Measurements from ENCODE around the gene MOB3B.

Gene MOB3B

GRCh38 chr9:27344776-27345175 lies 184.8 kb downstream of the MOB3B start:
- in situ Hi-C loops (cut with HindIII; ENCODE audit: low sequenced_read_pairs) = no loop called here

GRCh38 chr9:27341545-27342294 lies 187.9 kb downstream of the MOB3B start:
- in situ Hi-C loops (cut with HindIII; ENCODE audit: low sequenced_read_pairs) = no loop called here

- in situ Hi-C loops (cut with HindIII; ENCODE audit: low sequenced_read_pairs) = no loop called here
Measured at GRCh38 chr9:27340961-27341511, 188.6 kb downstream of the MOB3B start.

- in situ Hi-C loops (cut with HindIII; ENCODE audit: low sequenced_read_pairs) = no loop called here
Measured at GRCh38 chr9:27340285-27340674, 189.3 kb downstream of the MOB3B start.

GRCh38 chr9:27339661-27340284 lies 189.8 kb downstream of the MOB3B start:
- in situ Hi-C loops (cut with HindIII; ENCODE audit: low sequenced_read_pairs) = loop anchor here (10.0 kb wide), 1 partner anchor 175 kb away; no protein-coding TSS in a partner anchor

- in situ Hi-C loops (cut with HindIII; ENCODE audit: low sequenced_read_pairs) = loop anchor here (10.0 kb wide), 1 partner anchor 176 kb away; no protein-coding TSS in a partner anchor
Measured at GRCh38 chr9:27338527-27338903, 191.1 kb downstream of the MOB3B start.

GRCh38 chr9:27337833-27338526 lies 191.6 kb downstream of the MOB3B start:
- in situ Hi-C loops (cut with HindIII; ENCODE audit: low sequenced_read_pairs) = loop anchor here (10.0 kb wide), 1 partner anchor 177 kb away; no protein-coding TSS in a partner anchor

- in situ Hi-C loops (cut with HindIII; ENCODE audit: low sequenced_read_pairs) = loop anchor here (10.0 kb wide), 1 partner anchor 178 kb away; no protein-coding TSS in a partner anchor
Measured at GRCh38 chr9:27337236-27337635, 192.4 kb downstream of the MOB3B start.

GRCh38 chr9:27336829-27337228 lies 192.8 kb downstream of the MOB3B start:
- in situ Hi-C loops (cut with HindIII; ENCODE audit: low sequenced_read_pairs) = loop anchor here (10.0 kb wide), 1 partner anchor 178 kb away; no protein-coding TSS in a partner anchor

- in situ Hi-C loops (cut with HindIII; ENCODE audit: low sequenced_read_pairs) = loop anchor here (10.0 kb wide), 1 partner anchor 179 kb away; no protein-coding TSS in a partner anchor
Measured at GRCh38 chr9:27336126-27336525, 193.5 kb downstream of the MOB3B start.

- in situ Hi-C loops (cut with HindIII; ENCODE audit: low sequenced_read_pairs) = loop anchor here (10.0 kb wide), 1 partner anchor 180 kb away; no protein-coding TSS in a partner anchor
Measured at GRCh38 chr9:27335075-27335474, 194.5 kb downstream of the MOB3B start.

GRCh38 chr9:27333241-27334052 lies 196.2 kb downstream of the MOB3B start:
- in situ Hi-C loops (cut with HindIII; ENCODE audit: low sequenced_read_pairs) = loop anchor here (10.0 kb wide), 1 partner anchor 181 kb away; no protein-coding TSS in a partner anchor

- in situ Hi-C loops (cut with HindIII; ENCODE audit: low sequenced_read_pairs) = loop anchor here (10.0 kb wide), 1 partner anchor 183 kb away; no protein-coding TSS in a partner anchor
Measured at GRCh38 chr9:27331393-27331792, 198.2 kb downstream of the MOB3B start.

GRCh38 chr9:27329291-27329690 lies 200.3 kb downstream of the MOB3B start:
- in situ Hi-C loops (cut with HindIII; ENCODE audit: low sequenced_read_pairs) = no loop called here

GRCh38 chr9:27328483-27328882 lies 201.1 kb downstream of the MOB3B start:
- in situ Hi-C loops (cut with HindIII; ENCODE audit: low sequenced_read_pairs) = no loop called here

- in situ Hi-C loops (cut with HindIII; ENCODE audit: low sequenced_read_pairs) = no loop called here
Measured at GRCh38 chr9:27311184-27311583, 218.4 kb downstream of the MOB3B start.

- in situ Hi-C loops (cut with HindIII; ENCODE audit: low sequenced_read_pairs) = no loop called here
Measured at GRCh38 chr9:27310582-27310981, 219.0 kb downstream of the MOB3B start.

- in situ Hi-C loops (cut with HindIII; ENCODE audit: low sequenced_read_pairs) = no loop called here
Measured at GRCh38 chr9:27308691-27309390, 220.8 kb downstream of the MOB3B start.

GRCh38 chr9:27304521-27304920 lies 225.1 kb downstream of the MOB3B start:
- in situ Hi-C loops (cut with HindIII; ENCODE audit: low sequenced_read_pairs) = no loop called here

All from DLD1 (cell line).